Measurements from ENCODE around the gene NME7.

Gene NME7

GRCh38 chr1:169387399-169387798 lies 19.8 kb upstream of the NME7 start:
- Histone ChIP-seq H3K9me3 (ENCODE audit: control extremely low read depth in 1 of 5, control insufficient read depth in 4 of 5, insufficient read depth in 2 of 5, low read depth in 1 of 5, low read length in 4 of 5) (no peaks in the 10 kb centered on the region), H3K4me3 (ENCODE audit: control insufficient read depth in 1 of 7, extremely low read depth in 1 of 7, insufficient read depth in 4 of 7, low read depth in 2 of 7, low read length in 6 of 7) (no peak overlapping the region), H3K27me3 (replicated peaks in 2 of 5; ENCODE audit: control insufficient read depth in 4 of 5, insufficient read depth in 5 of 5, low read length in 4 of 5) (no peaks in the 10 kb centered on the region), H3K27ac (ENCODE audit: insufficient read depth in 1 of 2, low read depth in 1 of 2, low read length in 2 of 2, poor library complexity in 1 of 2, severe bottlenecking in 2 of 2) (no peak overlapping the region), H3K36me3 (ENCODE audit: control insufficient read depth in 4 of 4, insufficient read depth in 4 of 4, low read length in 3 of 4) (peaks cover 15 to 76% (median 35%) of the 10 kb centered on the region in 4 experiments), H3K4me1 (ENCODE audit: control extremely low read depth in 1 of 4, control insufficient read depth in 4 of 4, insufficient read depth in 4 of 4, low read length in 3 of 4) (no peaks in the 10 kb centered on the region)
- DNase-seq: no peak
- ChIA-PET CTCF (interaction anchor here (1.1 kb wide), 1 partner anchor 13 kb away, joined by 3 read pairs; no protein-coding TSS in a partner anchor), POLR2A (interaction anchor here (0.5 kb wide), 1 partner anchor 142 kb away, joined by 5 read pairs; no protein-coding TSS in a partner anchor)

DNA sequence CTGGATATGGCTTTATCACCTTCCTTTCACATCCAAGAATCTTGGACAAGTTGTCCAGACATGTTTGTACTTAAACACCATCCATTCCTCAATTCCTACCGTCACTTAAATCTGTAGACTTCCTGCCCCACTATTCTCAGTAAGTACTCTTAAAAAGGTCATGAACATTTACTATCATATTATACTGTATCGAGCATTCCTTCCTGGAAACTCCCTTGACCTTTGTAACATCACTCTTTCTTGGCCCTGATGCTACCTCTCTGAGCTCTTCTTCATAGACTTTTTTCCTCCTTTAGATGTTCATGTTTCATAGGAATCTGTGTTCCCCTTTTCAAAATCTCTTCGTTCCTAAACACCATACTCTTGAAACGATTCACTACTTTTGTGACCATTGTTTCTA lies 15.9 kb upstream of the NME7 start:
- Histone ChIP-seq H3K27me3 (replicated peaks in 2 of 5; ENCODE audit: control insufficient read depth in 4 of 5, insufficient read depth in 5 of 5, low read length in 4 of 5) (no peaks in the 10 kb centered on the region), H3K9me3 (ENCODE audit: control extremely low read depth in 1 of 5, control insufficient read depth in 4 of 5, insufficient read depth in 2 of 5, low read depth in 1 of 5, low read length in 4 of 5) (no peaks in the 10 kb centered on the region), H3K4me3 (ENCODE audit: control insufficient read depth in 1 of 7, extremely low read depth in 1 of 7, insufficient read depth in 4 of 7, low read depth in 2 of 7, low read length in 6 of 7) (no peak overlapping the region), H3K36me3 (ENCODE audit: control insufficient read depth in 4 of 4, insufficient read depth in 4 of 4, low read length in 3 of 4) (peaks cover 20 to 63% (median 38%) of the 10 kb centered on the region in 4 experiments), H3K27ac (ENCODE audit: insufficient read depth in 1 of 2, low read depth in 1 of 2, low read length in 2 of 2, poor library complexity in 1 of 2, severe bottlenecking in 2 of 2) (no peak overlapping the region), H3K4me1 (ENCODE audit: control extremely low read depth in 1 of 4, control insufficient read depth in 4 of 4, insufficient read depth in 4 of 4, low read length in 3 of 4) (no peaks in the 10 kb centered on the region)
- WGBS (ENCODE audit: insufficient coverage): 100% methylated on average over 2 of the region's 4 CpGs
- ChIA-PET CTCF (no interaction called here), POLR2A (interaction anchor here (0.6 kb wide), 1 partner anchor 11 kb away, joined by 4 read pairs; no protein-coding TSS in a partner anchor)
- DNase-seq: no peak

GRCh38 chr1:169381162-169381561 lies 13.6 kb upstream of the NME7 start:
- no peak overlapping the region for H3K4me3 ChIP-seq (ENCODE audit: control insufficient read depth in 1 of 7, extremely low read depth in 1 of 7, insufficient read depth in 4 of 7, low read depth in 2 of 7, low read length in 6 of 7)
- ChIA-PET CTCF (no interaction called here), POLR2A (no interaction called here)
- H3K27me3 ChIP-seq (replicated peaks in 2 of 5; ENCODE audit: control insufficient read depth in 4 of 5, insufficient read depth in 5 of 5, low read length in 4 of 5): no peaks in the 10 kb centered on the region
- H3K36me3 ChIP-seq (ENCODE audit: control insufficient read depth in 4 of 4, insufficient read depth in 4 of 4, low read length in 3 of 4): peaks cover 30 to 68% (median 47%) of the 10 kb centered on the region in 4 experiments
- DNase-seq: no peak
- no peak overlapping the region for H3K27ac ChIP-seq (ENCODE audit: insufficient read depth in 1 of 2, low read depth in 1 of 2, low read length in 2 of 2, poor library complexity in 1 of 2, severe bottlenecking in 2 of 2)
- H3K4me1 ChIP-seq (ENCODE audit: control extremely low read depth in 1 of 4, control insufficient read depth in 4 of 4, insufficient read depth in 4 of 4, low read length in 3 of 4): no peaks in the 10 kb centered on the region
- no peaks in the 10 kb centered on the region for H3K9me3 ChIP-seq (ENCODE audit: control extremely low read depth in 1 of 5, control insufficient read depth in 4 of 5, insufficient read depth in 2 of 5, low read depth in 1 of 5, low read length in 4 of 5)

DNA sequence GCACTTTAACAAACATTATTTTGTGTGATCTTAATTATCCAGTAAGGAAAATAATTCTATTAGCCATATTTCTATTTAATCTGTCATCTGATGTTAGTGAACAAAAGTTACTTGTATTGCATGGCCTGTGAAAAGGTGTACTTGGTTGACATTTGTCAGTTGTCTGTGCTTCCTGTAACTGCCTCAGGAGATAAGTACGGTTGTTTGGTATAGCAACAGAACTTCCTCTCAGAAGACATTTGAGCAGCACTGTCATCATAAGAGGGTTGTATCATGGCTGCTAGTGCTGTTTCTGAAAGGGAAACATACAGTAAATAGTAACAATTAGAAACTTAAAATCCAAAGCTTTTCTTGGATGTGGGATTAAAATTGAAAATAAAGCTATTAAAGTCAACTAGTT lies 3.8 kb upstream of the NME7 start:
- Histone ChIP-seq H3K4me3 (ENCODE audit: control insufficient read depth in 1 of 7, extremely low read depth in 1 of 7, insufficient read depth in 4 of 7, low read depth in 2 of 7, low read length in 6 of 7) (peak overlapping the region in 1 of 7 experiments; percentile 13), H3K4me1 (ENCODE audit: control extremely low read depth in 1 of 4, control insufficient read depth in 4 of 4, insufficient read depth in 4 of 4, low read length in 3 of 4) (peaks cover 10 to 36% (median 24%) of the 10 kb centered on the region in 4 experiments), H3K9me3 (ENCODE audit: control extremely low read depth in 1 of 5, control insufficient read depth in 4 of 5, insufficient read depth in 2 of 5, low read depth in 1 of 5, low read length in 4 of 5) (no peaks in the 10 kb centered on the region), H3K27ac (ENCODE audit: insufficient read depth in 1 of 2, low read depth in 1 of 2, low read length in 2 of 2, poor library complexity in 1 of 2, severe bottlenecking in 2 of 2) (peak overlapping the region in 1 of 2 experiments; percentile 67), H3K27me3 (replicated peaks in 2 of 5; ENCODE audit: control insufficient read depth in 4 of 5, insufficient read depth in 5 of 5, low read length in 4 of 5) (no peaks in the 10 kb centered on the region), H3K36me3 (ENCODE audit: control insufficient read depth in 4 of 4, insufficient read depth in 4 of 4, low read length in 3 of 4) (peaks cover 9 to 24% (median 17%) of the 10 kb centered on the region in 4 experiments)
- no CpG with 5 or more reads among the region's 1 CpG for WGBS (ENCODE audit: insufficient coverage)
- ChIA-PET CTCF (no interaction called here), POLR2A (no interaction called here)
- peak; percentile 40 to 89 (median 78) for DNase-seq

DNA sequence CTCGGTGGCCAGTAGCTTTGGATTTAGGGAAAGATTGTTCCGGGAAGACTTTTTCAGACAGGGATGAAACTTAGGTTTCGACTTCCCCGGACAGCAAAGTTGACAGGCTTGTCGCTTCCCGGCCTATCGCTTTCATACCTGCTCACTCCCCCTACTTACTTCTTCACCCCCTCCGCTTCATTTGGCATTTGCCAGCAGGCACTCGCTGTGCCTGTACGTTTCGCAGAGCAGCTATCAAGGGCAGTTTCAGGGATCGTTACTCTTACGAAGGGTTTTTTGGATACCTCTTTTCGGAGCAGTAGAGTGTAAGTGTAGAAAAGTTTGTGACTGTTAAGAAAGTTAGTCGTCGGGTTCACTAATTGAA lies 791 bp upstream of the NME7 start:
- Histone ChIP-seq H3K9me3 (ENCODE audit: control extremely low read depth in 1 of 5, control insufficient read depth in 4 of 5, insufficient read depth in 2 of 5, low read depth in 1 of 5, low read length in 4 of 5) (peaks cover 0 to 10% (median 0%) of the 10 kb centered on the region in 5 experiments), H3K4me1 (ENCODE audit: control extremely low read depth in 1 of 4, control insufficient read depth in 4 of 4, insufficient read depth in 4 of 4, low read length in 3 of 4) (peaks cover 10 to 36% (median 25%) of the 10 kb centered on the region in 4 experiments), H3K4me3 (ENCODE audit: control insufficient read depth in 1 of 7, extremely low read depth in 1 of 7, insufficient read depth in 4 of 7, low read depth in 2 of 7, low read length in 6 of 7) (peak overlapping the region; percentile 77 to 100 (median 98)), H3K27me3 (replicated peaks in 2 of 5; ENCODE audit: control insufficient read depth in 4 of 5, insufficient read depth in 5 of 5, low read length in 4 of 5) (no peaks in the 10 kb centered on the region), H3K27ac (ENCODE audit: insufficient read depth in 1 of 2, low read depth in 1 of 2, low read length in 2 of 2, poor library complexity in 1 of 2, severe bottlenecking in 2 of 2) (peak overlapping the region; percentile 91 to 93), H3K36me3 (ENCODE audit: control insufficient read depth in 4 of 4, insufficient read depth in 4 of 4, low read length in 3 of 4) (peaks cover 6 to 24% (median 16%) of the 10 kb centered on the region in 4 experiments)
- DNase-seq: peak; percentile 25 to 49 (median 48)
- ChIA-PET CTCF (interaction anchor here (1.9 to 2.3 kb wide), 2 partner anchors 20 to 765 kb away, joined by 6 to 7 read pairs; no protein-coding TSS in a partner anchor), POLR2A (no interaction called here)
- 0% methylated on average over 12 of the region's 16 CpGs for WGBS (ENCODE audit: insufficient coverage)

DNA sequence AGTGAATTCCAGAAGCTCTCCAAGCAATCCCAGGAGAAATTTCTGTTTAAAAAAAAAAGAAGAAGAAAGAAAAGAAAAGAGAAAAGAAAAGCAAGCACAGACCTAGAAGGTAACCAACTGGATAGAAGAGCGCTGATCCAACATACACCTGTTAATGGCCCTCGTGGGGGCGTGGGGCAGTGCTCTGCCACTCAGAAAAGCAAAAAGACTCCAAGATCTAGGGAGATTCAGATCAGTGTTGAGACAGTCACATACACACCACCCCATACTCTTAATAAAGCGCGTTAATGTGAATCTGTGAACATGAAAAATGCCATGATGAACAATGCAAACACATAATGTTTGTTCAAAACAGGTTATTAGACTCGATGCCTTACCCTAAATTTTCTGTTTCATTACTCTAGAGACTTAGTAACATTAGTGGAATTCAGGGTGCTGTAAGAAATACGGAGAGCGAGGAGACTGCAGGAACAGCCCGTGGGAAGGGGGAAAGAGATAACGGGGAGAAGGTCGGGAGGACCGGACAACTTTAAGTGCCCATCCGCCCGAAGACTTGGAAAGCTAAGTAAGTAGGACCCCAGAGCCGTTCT lies 406 bp downstream of the NME7 start:
- Histone ChIP-seq H3K36me3 (ENCODE audit: control insufficient read depth in 4 of 4, insufficient read depth in 4 of 4, low read length in 3 of 4) (peaks cover 4 to 14% (median 8%) of the 10 kb centered on the region in 4 experiments), H3K27me3 (replicated peaks in 2 of 5; ENCODE audit: control insufficient read depth in 4 of 5, insufficient read depth in 5 of 5, low read length in 4 of 5) (no peaks in the 10 kb centered on the region), H3K4me1 (ENCODE audit: control extremely low read depth in 1 of 4, control insufficient read depth in 4 of 4, insufficient read depth in 4 of 4, low read length in 3 of 4) (peaks cover 10 to 36% (median 25%) of the 10 kb centered on the region in 4 experiments), H3K27ac (ENCODE audit: insufficient read depth in 1 of 2, low read depth in 1 of 2, low read length in 2 of 2, poor library complexity in 1 of 2, severe bottlenecking in 2 of 2) (peak overlapping the region; percentile 91 to 93), H3K4me3 (ENCODE audit: control insufficient read depth in 1 of 7, extremely low read depth in 1 of 7, insufficient read depth in 4 of 7, low read depth in 2 of 7, low read length in 6 of 7) (peak overlapping the region; percentile 73 to 100 (median 98)), H3K9me3 (ENCODE audit: control extremely low read depth in 1 of 5, control insufficient read depth in 4 of 5, insufficient read depth in 2 of 5, low read depth in 1 of 5, low read length in 4 of 5) (peaks cover 0 to 10% (median 0%) of the 10 kb centered on the region in 5 experiments)
- no peak for DNase-seq
- 7% methylated on average over 12 of the region's 15 CpGs for WGBS (ENCODE audit: insufficient coverage)
- POLR2A ChIA-PET: interaction anchor here (0.9 kb wide), 1 partner anchor 16 kb away, joined by 3 read pairs; no protein-coding TSS in a partner anchor
- CTCF ChIA-PET: interaction anchor here (1.9 to 2.3 kb wide), 2 partner anchors 19 to 764 kb away, joined by 6 to 7 read pairs; no protein-coding TSS in a partner anchor

DNA sequence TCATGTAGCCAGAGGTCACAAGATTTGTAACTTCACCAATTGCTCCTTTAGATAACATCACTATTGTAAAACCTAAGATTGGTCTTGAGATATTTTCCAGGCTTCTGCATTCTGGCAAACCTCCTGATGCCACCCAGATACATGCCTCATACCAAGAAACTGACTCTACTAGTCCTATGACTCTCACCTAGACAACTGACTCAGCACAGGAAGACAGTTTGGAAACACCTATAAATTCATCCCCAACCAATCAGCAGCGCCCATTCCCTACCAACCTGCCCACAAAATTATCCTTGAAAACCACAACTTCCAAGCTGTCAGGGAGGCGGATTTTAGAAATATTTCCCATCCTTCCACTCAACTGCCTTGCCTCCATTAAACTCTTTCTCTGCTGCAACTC lies 2.6 kb downstream of the NME7 start:
- Histone ChIP-seq H3K4me1 (ENCODE audit: control extremely low read depth in 1 of 4, control insufficient read depth in 4 of 4, insufficient read depth in 4 of 4, low read length in 3 of 4) (peaks cover 5 to 22% (median 15%) of the 10 kb centered on the region in 4 experiments), H3K36me3 (ENCODE audit: control insufficient read depth in 4 of 4, insufficient read depth in 4 of 4, low read length in 3 of 4) (peaks cover 2 to 8% (median 4%) of the 10 kb centered on the region in 4 experiments), H3K27me3 (replicated peaks in 2 of 5; ENCODE audit: control insufficient read depth in 4 of 5, insufficient read depth in 5 of 5, low read length in 4 of 5) (no peaks in the 10 kb centered on the region), H3K4me3 (ENCODE audit: control insufficient read depth in 1 of 7, extremely low read depth in 1 of 7, insufficient read depth in 4 of 7, low read depth in 2 of 7, low read length in 6 of 7) (no peak overlapping the region), H3K27ac (ENCODE audit: insufficient read depth in 1 of 2, low read depth in 1 of 2, low read length in 2 of 2, poor library complexity in 1 of 2, severe bottlenecking in 2 of 2) (no peak overlapping the region), H3K9me3 (ENCODE audit: control extremely low read depth in 1 of 5, control insufficient read depth in 4 of 5, insufficient read depth in 2 of 5, low read depth in 1 of 5, low read length in 4 of 5) (peaks cover 0 to 10% (median 0%) of the 10 kb centered on the region in 5 experiments)
- DNase-seq: no peak
- ChIA-PET CTCF (no interaction called here), POLR2A (no interaction called here)
- 96% methylated on average over 2 of the region's 2 CpGs for whole genome bisulfite sequencing (ENCODE audit: insufficient coverage)

All from common myeloid progenitor, CD34-positive (primary cell).